ENCODE data around the gene FARS2. TPM values are rescaled to one million over a fixed set of nuclear protein-coding genes. Genes with fewer than 3 reads are reported as not detected.

FARS2 gene
- total RNA-seq, 1 experiment from 2014 or later: 13.8 TPM

DNA sequence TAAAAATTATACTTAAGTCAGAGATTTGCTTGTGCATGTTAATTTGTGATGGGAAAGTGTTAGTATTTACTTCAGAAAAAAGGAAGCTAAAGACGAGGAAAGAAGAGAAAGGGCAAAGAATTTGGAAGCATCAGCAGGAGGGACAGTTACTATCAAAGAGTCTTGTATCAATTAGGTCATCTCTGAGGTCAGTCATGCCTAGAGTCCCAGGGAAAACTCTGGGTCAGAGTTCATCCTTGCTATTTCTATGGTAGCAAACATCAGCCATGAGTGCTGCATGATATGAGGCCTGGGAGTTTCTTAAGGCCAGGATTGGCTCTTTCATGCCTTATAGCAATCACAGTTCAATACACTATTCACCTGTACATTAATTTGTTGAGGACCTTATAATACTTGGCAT, 292.9 kb downstream of the FARS2 start:
- Histone ChIP-seq H3K9me2 (ENCODE audit: insufficient read depth) (no peaks in the 10 kb centered on the region), H3K79me2 (ENCODE audit: insufficient read depth, low read length) (no peaks in the 10 kb centered on the region), H3K9ac (ENCODE audit: low read length) (no peak overlapping the region), H2AFZ (ENCODE audit: low read depth, low read length, poor library complexity, severe bottlenecking) (no peak overlapping the region), H3K27ac (ENCODE audit: low read depth, low read length) (no peak overlapping the region), H3K9me3 (ENCODE audit: control insufficient read depth in 1 of 2, insufficient read depth in 1 of 2, low read depth in 1 of 2, low read length in 2 of 2) (no peaks in the 10 kb centered on the region), H3K4me2 (ENCODE audit: low read length) (no peak overlapping the region), H4K20me1 (ENCODE audit: insufficient read depth) (no peaks in the 10 kb centered on the region), H3K27me3 (ENCODE audit: insufficient read depth, low read length) (no peaks in the 10 kb centered on the region), H3K36me3 (ENCODE audit: control insufficient read depth in 1 of 2, insufficient read depth in 2 of 2, low read length in 2 of 2) (no peaks in the 10 kb centered on the region), H3K4me3 (replicated peaks in 1 of 2; ENCODE audit: low read depth in 1 of 2, low read length in 2 of 2) (no peak overlapping the region), H3K4me1 (ENCODE audit: control insufficient read depth in 1 of 2, insufficient read depth in 2 of 2, low read length in 2 of 2) (no peaks in the 10 kb centered on the region)
- intact Hi-C loops (cut with micrococcal nuclease): no loop called here
- ATAC-seq (no peak), DNase-seq (ENCODE audit: low read depth, low spot score) (no peak)
- ChIA-PET CTCF (no interaction called here), POLR2A (no interaction called here), RAD21 (ENCODE audit: low non-redundant PET in 1 of 2, low total read pairs in 2 of 2, uncharacterized antibody in 2 of 2, unreplicated experiment in 2 of 2) (no interaction called here)
- no TSS peak for BruUV-seq (replicated peaks)
- TF ChIP-seq CBX3 (IDR thresholded peaks at IDR 0.05; ENCODE audit: low read depth): no peak
- no peak for TF ChIP-seq ZNF274 (IDR thresholded peaks at IDR 0.05; ENCODE audit: low read depth, low read length)
- TF ChIP-seq ZFX (IDR thresholded peaks at IDR 0.05): no peak
- TF ChIP-seq, protein P1, sequence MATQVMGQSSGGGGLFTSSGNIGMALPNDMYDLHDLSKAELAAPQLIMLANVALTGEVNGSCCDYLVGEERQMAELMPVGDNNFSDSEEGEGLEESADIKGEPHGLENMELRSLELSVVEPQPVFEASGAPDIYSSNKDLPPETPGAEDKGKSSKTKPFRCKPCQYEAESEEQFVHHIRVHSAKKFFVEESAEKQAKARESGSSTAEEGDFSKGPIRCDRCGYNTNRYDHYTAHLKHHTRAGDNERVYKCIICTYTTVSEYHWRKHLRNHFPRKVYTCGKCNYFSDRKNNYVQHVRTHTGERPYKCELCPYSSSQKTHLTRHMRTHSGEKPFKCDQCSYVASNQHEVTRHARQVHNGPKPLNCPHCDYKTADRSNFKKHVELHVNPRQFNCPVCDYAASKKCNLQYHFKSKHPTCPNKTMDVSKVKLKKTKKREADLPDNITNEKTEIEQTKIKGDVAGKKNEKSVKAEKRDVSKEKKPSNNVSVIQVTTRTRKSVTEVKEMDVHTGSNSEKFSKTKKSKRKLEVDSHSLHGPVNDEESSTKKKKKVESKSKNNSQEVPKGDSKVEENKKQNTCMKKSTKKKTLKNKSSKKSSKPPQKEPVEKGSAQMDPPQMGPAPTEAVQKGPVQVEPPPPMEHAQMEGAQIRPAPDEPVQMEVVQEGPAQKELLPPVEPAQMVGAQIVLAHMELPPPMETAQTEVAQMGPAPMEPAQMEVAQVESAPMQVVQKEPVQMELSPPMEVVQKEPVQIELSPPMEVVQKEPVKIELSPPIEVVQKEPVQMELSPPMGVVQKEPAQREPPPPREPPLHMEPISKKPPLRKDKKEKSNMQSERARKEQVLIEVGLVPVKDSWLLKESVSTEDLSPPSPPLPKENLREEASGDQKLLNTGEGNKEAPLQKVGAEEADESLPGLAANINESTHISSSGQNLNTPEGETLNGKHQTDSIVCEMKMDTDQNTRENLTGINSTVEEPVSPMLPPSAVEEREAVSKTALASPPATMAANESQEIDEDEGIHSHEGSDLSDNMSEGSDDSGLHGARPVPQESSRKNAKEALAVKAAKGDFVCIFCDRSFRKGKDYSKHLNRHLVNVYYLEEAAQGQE (IDR thresholded peaks at IDR 0.05; ENCODE audit: low read depth): no peak
- no peak for TF ChIP-seq YY1 (IDR thresholded peaks at IDR 0.05; ENCODE audit: extremely low read depth, insufficient replicate concordance, low read depth, low read length)
- no peak for TF ChIP-seq POLR2AphosphoS5 (IDR thresholded peaks at IDR 0.05; ENCODE audit: low read depth, low read length)
- TF ChIP-seq EZH2 (IDR thresholded peaks at IDR 0.05): no peak
- TF ChIP-seq, protein P2, sequence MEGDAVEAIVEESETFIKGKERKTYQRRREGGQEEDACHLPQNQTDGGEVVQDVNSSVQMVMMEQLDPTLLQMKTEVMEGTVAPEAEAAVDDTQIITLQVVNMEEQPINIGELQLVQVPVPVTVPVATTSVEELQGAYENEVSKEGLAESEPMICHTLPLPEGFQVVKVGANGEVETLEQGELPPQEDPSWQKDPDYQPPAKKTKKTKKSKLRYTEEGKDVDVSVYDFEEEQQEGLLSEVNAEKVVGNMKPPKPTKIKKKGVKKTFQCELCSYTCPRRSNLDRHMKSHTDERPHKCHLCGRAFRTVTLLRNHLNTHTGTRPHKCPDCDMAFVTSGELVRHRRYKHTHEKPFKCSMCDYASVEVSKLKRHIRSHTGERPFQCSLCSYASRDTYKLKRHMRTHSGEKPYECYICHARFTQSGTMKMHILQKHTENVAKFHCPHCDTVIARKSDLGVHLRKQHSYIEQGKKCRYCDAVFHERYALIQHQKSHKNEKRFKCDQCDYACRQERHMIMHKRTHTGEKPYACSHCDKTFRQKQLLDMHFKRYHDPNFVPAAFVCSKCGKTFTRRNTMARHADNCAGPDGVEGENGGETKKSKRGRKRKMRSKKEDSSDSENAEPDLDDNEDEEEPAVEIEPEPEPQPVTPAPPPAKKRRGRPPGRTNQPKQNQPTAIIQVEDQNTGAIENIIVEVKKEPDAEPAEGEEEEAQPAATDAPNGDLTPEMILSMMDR (IDR thresholded peaks at IDR 0.05 in 2 of 3, conservative IDR thresholded peaks at IDR 0.05 in 1 of 3; ENCODE audit: borderline replicate concordance in 1 of 3, insufficient read depth in 1 of 3, low read depth in 2 of 3, low read length in 2 of 3): no peak
- TF ChIP-seq, protein P3, sequence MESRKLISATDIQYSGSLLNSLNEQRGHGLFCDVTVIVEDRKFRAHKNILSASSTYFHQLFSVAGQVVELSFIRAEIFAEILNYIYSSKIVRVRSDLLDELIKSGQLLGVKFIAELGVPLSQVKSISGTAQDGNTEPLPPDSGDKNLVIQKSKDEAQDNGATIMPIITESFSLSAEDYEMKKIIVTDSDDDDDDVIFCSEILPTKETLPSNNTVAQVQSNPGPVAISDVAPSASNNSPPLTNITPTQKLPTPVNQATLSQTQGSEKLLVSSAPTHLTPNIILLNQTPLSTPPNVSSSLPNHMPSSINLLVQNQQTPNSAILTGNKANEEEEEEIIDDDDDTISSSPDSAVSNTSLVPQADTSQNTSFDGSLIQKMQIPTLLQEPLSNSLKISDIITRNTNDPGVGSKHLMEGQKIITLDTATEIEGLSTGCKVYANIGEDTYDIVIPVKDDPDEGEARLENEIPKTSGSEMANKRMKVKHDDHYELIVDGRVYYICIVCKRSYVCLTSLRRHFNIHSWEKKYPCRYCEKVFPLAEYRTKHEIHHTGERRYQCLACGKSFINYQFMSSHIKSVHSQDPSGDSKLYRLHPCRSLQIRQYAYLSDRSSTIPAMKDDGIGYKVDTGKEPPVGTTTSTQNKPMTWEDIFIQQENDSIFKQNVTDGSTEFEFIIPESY (IDR thresholded peaks at IDR 0.05; ENCODE audit: extremely low read depth, insufficient replicate concordance, low read length): no peak

Measured in HCT116 (cell line).